HG03432 (cell line): ENCODE data around the gene CNTN6.

Source experiments
- ATAC-seq: cut with Tn5 transposase; IDR thresholded peaks from one replicate; pipeline ENCODE4 v1.9.1; 2021; ENCODE audit warnings: mild to moderate bottlenecking, moderate library complexity; ENCODE audit not compliant: unreplicated experiment

The CNTN6 gene

DNA sequence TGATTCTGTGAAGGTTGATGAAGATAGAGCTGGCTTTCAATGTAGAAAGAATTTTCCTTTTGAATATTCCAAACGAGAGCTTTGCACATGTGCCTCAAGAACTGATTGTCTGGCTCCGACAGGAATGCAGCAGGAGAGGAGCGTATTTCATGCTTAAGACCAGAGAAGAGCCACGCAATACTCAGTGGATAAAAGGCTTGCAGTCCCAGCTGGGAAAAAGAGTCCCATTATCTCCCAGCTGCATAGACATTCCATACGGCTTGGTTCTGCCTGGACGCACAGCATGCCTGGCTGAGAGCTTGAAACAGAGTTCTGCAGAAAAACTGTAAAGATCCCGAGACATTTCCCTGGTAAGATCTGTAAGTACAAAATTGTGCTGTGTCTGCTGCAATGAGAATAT lies at the start of gene CNTN6:
TSS of gene CNTN6 (plus strand) at position 254 of the 400 bp plus-strand sequence. CDS start 54,985 bp downstream, outside the sequence.
- no peak for ATAC-seq

DNA sequence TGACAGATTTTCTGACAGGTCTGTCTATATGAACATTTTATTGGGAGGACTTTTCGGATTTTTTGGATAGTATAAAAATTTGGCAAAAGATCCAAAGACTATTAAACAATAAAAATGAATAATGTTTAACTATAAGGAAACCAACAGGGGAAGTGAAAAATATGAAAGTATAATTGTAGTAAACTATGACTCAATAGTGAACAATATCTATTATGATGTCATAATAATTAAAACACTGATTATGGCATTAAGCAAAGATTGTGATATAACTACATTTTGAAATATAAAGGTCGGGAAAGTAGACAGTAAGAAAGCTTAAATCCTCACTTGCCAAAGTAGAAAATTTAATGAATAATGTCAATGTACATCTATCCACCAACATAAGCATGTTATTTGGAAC lies 44.3 kb upstream of the CNTN6 start:
- no peak for ATAC-seq

DNA sequence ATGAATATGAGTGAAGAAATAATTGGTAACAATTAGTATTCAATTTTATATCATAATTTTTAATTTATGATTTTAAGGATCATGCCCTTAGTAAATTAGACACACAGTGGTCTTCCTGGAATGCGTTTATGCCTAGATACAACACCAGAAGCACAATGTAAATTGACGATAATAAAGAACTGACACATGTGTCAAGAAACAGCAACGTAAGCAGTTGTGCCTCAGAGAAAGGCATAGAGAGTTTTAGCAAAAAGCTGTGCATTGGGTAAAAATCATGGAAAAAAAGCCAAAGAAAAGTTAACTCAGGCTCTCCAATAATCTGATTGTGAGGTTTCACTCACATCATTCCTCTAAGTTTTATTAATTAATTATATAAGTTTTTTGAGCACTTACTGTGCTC lies 37.0 kb upstream of the CNTN6 start:
- ATAC-seq: no peak

DNA sequence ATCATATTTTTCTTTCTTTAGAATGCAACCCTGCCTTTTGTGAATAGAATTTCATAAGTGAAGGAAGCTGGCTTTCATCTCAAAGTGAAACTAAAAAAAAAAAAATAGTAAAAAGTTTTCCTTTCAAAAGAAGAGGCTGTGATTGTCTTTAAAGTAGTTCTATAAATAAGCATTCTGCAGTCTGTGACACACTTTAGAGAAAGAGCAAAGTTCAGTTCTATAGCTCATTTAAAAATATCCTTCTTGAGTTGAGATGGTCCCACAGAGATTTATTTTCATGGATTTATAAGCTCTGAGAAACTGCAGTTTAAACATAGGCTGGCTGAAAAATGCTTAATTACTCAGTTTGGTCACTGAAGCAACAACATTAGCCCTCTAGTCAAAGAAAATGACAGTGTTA lies 36.1 kb upstream of the CNTN6 start:
- ATAC-seq: no peak

DNA sequence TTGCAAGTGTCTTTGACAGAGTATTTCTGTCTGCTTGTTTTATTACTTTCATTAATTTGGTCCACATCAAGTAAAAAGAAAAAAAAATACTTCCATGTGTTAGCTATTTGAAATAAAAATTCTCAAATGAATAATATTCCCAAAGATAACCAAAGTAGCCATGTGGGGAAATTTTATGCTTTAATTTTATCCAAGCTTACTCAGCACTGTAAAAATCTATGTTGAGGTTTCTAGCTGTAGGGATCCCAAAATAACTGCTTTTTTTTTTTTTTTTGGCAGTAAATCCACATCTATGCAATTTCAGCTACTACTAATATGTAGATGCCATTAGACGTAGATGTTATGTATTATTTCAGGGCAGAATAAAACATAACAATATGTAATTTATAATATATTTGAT lies 35.4 kb upstream of the CNTN6 start:
- no peak for ATAC-seq

DNA sequence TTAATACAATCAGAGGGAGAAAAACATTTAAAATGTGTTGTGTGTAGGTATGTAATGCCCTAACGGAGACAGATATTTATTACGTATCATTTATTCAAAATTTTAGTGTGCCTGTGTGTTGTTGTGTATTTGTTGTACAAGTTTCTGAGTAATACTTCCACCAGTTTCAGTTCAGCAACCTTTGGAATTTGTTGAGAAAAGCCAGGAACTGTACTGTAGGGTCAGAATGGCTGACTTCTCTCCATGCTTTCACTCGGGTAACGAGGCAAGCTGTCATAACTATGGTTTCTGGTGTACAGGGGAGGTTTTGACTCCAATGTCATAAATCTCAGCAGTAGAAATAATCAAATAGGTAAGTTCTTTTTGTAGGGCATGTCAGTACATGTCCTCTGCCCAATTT lies 23.8 kb upstream of the CNTN6 start:
- ATAC-seq: no peak

DNA sequence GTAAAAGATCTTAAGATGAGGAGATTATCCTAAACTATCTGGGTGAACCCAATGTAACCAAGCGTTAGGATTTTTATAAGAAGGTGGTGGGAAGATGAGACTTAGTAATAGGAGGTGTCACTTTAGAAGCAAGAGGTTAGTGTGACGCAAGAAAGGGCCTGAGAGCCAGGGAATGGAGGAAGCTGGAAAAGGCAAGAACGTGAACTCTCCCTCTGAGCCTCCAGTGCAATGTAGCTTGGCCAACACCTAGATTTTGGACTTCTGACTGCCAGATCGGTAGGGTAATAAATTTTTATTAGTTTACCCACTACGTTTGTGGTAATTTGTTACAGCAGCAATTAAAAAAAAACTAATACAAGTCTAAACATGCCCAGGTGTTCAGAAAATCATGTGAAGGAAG lies 20.8 kb upstream of the CNTN6 start:
- no peak for ATAC-seq

DNA sequence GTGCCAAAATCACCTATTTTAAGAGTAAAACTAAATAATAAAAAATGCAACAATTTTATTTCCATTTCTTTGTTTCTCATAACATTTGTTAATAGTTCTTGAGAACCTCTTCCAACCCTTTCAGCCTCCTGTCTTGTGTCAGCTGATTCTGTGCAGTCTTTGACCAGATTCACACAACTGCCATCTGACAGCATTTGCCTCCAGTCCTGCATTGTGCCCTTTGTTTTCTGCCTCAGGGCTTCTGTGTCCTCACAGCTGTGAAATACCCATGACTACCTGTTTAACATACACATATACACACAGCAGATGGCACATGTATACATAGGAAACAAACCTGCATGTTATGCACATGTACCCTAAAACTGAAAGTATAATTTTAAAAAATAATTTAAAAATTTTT lies 13.2 kb upstream of the CNTN6 start:
- no peak for ATAC-seq

DNA sequence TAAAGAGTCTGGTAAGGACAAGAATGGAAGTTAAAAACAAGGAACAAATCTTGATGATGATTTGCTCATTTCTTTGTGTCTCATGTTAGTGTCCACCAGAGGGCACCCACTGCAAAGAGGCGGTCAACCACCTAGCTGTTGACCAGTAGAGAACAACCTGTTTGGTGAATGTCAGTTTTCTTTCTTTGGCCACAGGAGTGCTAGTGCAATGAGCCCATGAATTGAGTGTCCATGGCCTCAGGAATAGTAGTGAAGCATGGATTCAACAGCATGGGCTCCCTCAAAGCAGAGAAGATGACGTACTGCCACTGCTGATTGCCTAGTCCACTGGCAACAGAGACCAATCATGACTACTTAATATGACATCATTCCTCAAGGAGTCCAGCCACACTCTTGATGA lies 10.7 kb upstream of the CNTN6 start:
- ATAC-seq: peak; percentile 79

DNA sequence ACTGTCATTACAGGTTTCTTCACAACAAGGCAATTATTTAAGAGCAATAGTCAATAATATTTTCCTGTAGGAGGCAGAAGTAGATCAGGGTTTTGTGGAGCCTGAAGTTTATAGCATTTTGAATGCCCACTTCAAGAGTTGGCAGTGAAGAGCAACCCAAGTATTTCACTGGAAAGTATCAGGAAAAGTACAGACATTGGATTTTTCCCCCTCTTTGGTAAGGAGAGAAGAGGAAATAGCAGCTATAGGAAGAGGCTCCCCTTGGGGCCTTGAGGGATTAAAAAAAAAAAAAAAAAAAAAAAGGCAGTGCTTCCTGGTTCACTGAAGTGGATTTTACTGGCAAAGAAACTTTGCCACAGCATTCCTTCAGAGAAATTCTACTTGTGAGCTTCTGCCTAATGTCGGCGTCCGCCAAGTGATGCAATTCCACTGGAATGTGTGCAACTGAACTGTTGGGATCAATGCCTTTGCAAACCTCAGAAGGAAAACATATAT lies 5.7 kb upstream of the CNTN6 start:
- no peak for ATAC-seq

DNA sequence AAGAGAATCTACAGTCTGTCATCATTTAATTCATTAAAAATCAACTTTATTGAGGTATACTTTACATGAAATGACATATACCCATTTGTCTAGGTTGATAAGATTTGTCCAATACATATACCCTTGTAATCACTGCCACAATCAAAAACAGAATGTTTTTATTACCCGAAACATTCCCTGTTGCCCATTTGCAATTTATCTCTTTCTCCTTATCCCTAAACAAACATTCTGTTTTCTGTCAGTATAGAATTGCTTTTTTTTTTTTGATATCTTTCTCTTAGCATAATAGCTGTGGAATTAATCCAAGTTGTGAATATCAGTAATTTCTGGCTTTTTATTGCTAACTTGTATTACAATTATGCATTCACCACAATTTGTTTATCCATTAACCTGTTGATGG lies 4.3 kb upstream of the CNTN6 start:
- no peak for ATAC-seq

DNA sequence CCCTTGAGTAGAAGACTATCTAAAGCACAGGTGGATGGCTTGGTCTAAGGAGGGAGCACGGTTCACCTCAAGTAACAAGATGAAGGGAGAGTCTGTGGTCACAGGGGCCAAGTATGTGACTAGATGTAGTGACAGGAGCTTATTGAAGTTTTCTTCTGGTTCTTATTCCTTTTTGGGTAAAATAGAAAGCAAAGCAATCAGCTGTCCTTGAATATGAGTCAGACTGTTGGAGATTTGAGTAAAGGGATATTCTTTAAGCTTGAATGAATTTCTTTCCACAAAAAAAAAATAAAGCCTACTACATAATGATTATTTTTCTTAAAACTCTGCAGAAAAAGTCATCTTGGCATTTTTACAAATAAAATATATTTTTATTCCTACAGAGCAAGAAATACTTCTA lies 1.5 kb upstream of the CNTN6 start:
- no peak for ATAC-seq

DNA sequence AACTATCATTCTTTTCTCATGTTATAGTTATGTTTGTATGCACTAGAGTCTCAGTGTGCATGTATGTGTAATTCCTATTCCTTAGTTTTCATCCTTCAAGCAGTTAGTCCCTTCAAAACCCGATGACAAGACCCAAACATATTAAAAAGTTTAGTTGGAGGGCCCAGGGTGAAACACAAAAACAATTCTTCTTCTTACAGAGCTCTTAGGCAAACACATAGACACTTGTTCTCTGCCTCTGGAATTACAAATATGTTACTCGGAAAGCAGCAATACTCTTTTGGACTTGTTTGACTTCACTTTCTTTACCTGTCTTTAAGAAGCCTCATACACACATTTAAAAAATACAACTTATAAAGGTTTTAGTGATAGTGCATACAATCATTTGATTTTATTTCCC lies 763 bp upstream of the CNTN6 start:
- ATAC-seq: no peak

DNA sequence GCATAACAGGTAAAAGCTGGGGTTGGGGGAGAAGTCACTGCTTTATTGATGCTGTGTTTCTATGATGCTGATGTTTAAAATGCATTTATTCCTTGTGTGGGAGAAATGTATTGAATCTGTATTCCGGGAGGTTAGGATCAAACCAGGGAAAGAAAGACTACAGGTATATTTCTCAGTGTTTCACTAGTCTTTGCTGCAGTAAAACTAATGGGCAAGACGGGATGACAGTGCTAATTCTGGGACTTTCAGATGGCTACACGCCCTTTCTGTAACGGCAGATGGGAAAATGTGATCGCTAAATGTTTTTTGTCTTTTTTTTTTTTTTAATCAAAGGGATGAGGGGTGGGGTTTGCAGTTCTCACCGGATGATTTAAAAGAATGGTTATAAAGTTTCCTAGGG lies 393 bp downstream of the CNTN6 start:
- ATAC-seq: no peak

DNA sequence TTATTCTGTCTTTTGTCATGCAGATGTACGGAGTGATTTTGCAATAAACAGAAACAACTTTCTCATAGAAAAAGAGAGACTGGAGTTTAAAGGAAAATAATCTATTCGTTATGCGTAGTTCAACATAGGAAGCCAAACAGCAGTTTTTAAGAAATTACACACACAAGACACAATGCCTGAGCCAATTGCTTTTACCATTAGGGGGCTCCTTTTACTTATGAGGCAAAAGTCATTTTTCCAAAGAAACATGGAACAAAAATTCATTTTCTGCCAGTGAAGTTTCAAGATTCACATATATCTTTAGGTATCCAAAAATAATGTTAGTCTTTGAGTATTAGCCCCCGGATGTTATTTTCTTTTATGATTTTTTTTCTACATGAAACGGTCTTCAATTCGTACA lies 10.7 kb downstream of the CNTN6 start:
- ATAC-seq: no peak

DNA sequence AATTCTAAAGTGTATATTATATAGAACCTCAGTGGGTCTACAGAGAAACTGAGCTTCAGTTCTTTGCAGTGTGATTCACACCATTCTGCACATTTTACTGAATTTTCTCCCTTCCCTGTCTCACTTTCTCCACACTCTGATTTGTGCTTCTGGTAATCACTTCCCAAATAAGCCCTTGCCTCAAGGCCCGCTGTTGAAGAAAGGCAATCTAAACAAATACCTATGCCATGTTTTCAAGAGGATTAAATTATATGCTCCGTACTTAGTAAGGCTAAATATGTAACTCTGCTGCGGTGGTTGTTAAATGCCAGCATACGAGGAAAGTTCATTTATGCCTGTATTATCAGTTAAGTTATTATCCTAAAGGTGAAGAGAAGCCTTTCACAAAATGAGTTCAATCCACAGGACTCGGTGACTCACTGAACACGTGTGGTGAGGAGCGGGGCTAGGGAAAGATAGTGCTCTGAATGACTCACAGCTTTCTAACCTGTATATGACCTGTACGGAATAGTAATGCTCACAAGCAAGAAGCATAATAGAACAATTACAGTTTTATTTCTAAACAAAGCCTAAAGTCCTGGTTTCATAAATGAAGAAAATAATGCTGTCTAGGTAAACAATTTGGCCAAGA lies 25.1 kb downstream of the CNTN6 start:
- no peak for ATAC-seq

DNA sequence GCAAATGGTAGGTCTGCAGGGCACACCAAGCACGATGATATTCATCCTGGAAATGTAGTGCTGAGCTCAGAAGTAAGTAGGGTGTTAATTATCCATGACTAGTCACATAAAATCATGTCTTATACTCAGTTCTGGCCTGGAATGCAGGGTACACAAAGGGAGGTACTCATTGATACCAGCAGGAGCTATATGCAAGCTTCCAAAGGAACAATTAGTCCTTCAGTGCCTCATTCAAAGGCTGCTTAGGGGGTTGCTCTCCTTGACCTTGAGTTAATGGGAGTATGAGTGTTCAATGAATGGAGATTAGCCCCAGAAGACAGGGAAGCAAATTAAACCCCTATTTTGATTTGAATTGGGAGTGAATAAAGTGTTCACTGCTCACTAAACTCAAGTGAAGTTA lies 38.3 kb downstream of the CNTN6 start:
- ATAC-seq: no peak

DNA sequence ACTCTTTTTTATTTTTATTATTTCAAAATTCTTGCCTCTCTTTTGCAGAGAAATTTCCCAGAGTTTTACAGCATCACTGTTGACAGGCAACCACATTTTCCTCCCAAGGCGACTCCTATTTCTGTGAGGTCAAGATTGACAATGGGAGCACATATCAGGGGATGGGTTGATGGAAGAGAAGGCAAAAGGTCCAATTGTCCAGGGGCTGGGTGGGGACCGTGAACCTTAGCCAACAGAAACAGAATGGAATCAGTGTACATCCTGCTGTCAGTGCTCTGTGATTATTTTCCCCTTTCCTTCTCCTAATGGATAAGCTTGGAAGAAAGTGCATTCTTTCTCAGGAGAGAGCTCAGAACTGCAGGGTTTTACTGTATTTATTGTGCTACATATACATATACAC lies 42.4 kb downstream of the CNTN6 start:
- ATAC-seq: no peak

DNA sequence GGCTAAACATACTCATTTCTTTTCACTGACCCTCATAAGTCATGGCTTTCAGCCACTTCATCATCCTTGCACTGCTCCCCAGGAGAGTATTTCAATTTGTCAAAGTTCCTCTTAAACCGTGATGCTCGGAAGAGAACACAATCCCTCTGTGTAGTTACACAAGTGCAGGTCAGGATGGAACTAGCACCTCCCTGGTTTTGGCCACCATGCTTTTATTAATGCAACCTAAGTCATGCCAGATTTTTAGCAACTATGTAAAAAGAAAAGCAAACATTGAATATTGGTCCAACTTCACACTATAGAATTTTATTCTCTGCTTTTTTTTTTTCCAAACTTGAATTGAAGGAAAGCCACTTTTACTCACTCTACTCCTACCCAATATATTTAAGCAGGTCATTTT lies 45.2 kb downstream of the CNTN6 start:
- no peak for ATAC-seq

DNA sequence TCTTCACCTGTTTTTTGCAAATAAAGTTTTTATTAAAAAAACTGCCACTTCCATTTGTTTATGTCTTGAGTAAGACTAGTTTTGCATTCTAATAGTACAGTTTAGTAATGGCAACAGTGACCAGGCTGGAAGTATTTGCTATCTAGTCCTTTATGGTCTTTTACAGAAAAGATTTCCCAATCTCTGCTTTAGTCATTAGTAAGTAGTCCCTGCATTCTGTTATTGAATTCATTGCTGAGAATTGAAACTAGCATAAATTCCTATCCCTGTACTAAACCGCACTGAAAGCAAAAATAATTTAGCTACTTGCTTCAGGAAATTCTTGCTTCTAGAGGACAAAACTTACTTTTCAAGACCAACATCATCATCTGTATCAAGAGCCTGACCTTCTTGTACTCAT lies 46.2 kb downstream of the CNTN6 start:
- ATAC-seq: no peak

DNA sequence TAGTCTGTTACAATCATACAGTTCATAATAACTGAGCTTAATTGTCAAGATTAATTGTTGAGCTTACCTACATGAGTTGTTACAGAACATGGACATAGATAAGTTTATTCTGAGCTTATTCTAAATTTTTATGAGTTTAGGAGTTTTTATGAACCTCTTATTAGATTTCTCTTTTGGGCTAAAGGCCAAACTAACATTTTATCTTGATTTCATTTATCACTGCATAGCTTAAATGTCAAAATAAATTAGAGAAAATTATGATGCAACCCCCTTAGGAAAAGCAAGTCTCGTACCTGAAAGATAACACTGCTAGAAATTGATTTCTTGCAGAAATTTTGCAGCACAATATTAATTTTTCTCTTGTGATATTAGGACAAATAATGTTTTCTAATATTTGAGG lies 54.5 kb downstream of the CNTN6 start:
- no peak for ATAC-seq

DNA sequence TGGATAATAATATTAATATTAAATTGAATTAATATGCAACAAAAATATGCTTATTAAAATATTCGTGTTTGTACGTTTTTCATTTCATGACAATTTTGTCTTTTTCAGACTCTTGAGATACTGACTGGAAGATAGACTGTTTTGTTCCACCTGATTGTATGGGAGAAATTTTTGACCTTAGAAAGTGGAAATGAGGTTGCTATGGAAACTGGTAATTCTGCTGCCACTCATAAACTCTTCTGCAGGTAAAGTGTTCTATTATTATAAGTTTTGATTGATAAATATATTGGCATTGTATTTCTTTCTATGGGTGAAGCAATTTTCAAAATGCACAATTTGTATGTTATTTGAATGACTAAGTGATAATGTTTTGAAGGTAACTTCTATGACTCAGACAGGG lies 55.0 kb downstream of the CNTN6 start:
- no peak for ATAC-seq

DNA sequence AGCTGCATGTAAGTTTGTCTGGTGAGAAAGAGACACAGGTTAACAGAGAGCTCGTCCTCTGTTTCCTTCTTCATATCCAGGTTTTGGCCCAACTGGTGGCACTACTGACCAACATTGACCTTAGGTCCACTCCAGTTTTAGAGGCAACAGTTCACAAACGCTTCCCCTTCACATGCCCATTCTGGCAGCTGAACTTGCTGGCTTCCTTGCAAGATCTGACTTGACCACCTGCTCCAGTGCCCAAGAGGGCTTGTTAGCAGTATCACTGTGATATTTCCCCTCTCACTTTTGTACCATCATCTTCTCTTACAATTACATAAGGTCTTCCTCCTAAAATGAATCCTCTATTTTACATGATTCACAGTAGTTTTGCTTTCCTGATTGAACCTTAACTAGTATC lies 71.3 kb downstream of the CNTN6 start:
- no peak for ATAC-seq
